HG02571 (cell line): ENCODE measurements around the gene GRN.
"Not testable (repeated sequence)": the region's sequence is repeated elsewhere in the genome, so short reads cannot be mapped to it uniquely, and the experiment has no call there.

Source experiments
- ATAC-seq: cut with Tn5 transposase; IDR thresholded peaks from one replicate; pipeline ENCODE4 v1.9.1; 2021; ENCODE audit warnings: mild to moderate bottlenecking, moderate library complexity; ENCODE audit not compliant: unreplicated experiment

The GRN gene

DNA sequence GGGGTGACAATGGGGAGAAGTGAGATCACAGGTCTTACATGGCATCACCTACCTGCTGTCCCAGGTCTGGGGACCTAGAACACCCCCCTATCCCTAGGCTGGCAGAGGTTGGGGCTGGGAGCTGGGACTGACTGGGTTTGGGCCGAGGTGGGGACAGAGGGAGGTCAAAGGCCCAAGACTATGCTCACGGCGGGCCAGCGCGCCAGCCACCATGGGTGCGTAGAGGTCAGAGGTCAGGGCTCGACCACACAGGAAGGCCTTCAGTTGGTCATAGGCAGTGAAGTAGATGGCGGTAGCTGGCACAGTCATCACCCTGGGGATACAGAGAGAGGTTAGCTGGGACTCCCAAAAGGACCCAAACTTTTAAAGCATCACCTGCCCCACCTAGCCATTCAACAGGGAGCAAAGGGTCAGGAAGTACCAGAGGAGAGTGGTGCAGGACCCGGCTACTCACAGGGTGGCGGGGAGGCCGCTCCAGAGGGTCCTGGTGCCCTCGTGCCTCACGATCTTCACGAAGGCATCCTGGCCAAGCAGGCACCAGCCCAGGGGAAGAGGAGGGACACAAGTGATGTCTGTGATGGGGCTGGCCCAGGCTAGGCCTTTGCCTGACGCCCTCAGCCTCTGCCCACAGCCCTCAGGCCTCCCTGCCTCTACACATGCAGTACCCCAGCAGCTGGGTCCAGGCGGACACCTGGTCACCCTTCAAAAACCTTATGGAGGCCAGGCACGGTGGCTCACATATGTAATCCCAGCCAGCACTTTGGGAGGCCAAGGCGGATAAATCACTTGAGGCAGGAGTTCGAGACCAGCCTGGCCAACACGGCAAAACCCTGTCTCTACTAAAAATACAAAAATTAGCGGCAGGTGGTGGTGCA is 23.6 kb upstream of the GRN start:
- ATAC-seq: no peak

DNA sequence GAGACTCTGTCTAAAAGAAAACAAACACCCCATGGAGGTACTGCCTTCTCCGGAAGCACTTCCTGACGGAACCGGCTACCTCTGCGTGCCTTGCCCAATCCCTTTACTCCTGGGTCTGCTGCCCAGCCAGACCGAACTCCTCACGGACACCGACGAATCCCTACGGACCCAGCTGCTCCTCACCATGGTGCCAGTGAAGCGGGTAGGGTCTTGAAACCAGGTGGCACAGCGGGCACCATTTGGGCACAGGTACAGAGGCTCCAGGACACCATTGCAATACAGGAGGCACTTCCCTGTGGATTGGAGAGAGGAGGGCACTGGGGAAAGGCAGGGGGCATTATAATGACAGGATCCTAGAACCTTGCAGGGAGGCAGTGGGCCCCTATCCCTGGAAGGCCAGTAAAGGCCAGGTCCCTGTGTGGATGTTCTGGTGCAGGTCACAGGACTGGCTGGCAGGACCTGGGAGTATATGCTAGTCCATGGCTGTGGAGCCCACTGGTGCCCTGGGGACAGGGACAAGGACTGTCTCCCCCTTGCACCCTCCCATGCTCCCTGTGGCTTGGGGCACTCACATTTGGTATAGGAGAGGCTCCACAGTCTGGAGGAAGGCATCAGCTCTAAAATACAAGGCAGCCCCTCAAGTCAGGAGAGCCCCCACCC is 22.7 kb upstream of the GRN start:
- no peak for ATAC-seq

DNA sequence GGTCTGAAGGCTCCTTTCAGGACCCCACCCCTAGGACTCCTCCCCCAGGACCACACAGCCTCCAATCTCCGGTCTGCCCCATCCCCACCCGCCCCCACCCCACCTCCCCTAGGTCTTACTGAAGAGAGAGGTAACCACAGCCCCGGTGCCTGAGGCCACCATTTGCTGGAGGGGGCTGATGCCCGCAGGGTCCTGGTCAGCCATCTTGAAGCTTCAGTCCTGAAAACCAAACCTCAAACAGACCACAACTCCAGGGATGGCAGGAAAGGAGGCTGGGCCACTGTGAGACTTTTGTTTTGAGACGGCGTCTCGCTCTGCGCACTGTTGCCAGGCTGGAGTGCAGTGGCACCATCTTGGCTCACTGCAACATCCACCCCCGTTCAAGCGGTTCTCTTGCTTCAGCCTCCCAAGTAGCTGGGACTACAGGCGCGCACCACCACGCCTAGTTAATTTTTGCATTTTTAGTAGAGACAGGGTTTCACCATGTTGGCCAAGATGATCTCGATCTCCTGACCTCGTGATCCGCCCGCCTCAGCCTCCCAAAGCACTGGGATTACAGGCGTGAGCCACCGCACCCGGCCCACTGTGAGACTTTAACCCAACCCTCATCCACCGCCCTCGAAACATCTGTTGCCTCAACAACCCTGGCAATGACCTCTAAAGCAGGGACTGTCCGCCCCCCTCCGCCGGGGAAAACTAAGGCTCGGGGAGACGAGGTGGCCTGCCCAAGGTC is 21.6 kb upstream of the GRN start:
- ATAC-seq: no peak

- ATAC-seq: peak; percentile 5
These were observed 21.0 kb upstream of the GRN start for GRCh38 chr17:44324092-44324570.

DNA sequence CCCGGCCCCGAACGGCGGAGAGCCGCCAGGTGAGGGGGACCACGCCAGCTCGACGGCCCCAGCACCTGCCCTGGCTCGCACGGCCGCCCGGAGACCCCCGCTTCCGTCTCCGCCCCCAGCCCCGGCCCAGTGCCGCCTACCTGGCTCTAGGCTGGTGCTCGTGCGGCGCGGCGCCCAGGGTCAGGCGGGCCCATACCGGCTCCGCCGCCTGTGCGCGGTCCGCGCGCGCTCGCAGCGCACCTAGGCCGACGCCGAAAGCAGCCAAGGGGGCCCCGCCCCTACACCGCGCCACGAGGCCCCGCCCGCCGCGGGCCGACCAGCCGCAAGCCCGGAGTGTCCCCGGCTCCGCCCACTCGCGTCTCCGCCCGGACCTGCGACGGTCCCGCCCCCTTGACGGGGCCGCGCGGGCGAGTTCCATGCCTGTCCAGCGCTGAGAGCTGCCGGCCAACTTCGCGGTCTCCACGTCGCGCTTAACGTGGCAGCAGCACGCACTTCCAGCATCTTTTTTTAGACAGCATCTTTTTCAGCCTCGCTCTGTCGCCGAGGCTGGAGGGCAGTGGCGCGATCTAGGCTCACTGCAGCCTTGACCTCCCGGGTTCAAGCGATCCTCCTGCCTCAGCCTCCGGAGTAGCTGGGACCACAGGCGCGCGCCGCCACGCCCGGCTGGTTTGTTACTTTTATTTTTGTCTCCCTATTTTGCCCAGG is 20.4 kb upstream of the GRN start, which contains the start of gene SLC25A39:
TSS of gene SLC25A39 (minus strand) at position 253 of the 705 bp plus-strand sequence. CDS start 1,261 bp downstream, outside the sequence.
- peak; percentile 61 for ATAC-seq

- peak; percentile 47 for ATAC-seq
These were observed 18.1 kb upstream of the GRN start for GRCh38 chr17:44326861-44327444.

GRCh38 chr17:44327715-44328449 is 17.2 kb upstream of the GRN start:
- ATAC-seq: no peak

DNA sequence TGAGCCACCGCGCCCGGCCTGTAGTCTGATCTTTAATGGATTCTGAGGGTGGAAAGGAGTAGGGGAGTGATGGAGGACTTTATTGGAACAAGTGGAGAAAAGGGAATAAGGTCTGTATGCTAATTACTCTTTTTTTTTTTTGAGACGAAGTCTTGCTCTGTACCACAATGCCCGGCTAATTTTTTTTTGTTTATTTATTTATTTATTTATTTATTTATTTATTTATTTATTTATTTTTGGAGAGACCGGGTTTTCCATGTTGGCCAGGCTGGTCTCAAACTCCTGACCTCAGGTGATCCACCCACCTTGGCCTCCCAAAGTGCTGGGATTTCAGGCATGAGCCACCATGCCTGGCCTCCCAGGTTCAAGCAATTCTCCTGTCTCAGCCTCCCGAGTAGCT is 15.6 kb upstream of the GRN start:
- ATAC-seq: not testable (repeated sequence)

GRCh38 chr17:44330263-44330662 is 14.8 kb upstream of the GRN start:
- not testable (repeated sequence) for ATAC-seq

- ATAC-seq: no peak
These were observed 13.8 kb upstream of the GRN start for GRCh38 chr17:44331249-44331760.

- no peak for ATAC-seq
These were observed 11.7 kb upstream of the GRN start for GRCh38 chr17:44333371-44333770.

DNA sequence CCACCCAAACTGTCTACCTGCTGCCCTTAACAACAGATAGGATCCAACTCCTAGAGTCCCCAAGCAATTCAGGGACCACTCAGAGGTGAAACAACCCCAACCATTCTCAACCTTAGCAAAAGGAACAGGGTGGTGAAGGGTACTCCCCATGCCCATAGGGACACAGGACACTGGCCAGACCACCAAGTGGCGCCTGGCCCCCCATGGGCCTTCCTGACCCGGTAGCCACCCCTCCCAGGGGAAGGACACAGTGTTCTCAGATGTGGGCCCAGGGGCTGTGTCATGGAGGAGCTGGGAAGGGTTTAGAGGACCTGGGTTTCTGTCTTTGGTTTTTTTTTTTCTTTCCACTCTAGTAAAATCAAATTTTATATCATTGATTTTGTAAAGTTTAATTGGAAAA is 10.8 kb upstream of the GRN start:
- ATAC-seq: no peak

DNA sequence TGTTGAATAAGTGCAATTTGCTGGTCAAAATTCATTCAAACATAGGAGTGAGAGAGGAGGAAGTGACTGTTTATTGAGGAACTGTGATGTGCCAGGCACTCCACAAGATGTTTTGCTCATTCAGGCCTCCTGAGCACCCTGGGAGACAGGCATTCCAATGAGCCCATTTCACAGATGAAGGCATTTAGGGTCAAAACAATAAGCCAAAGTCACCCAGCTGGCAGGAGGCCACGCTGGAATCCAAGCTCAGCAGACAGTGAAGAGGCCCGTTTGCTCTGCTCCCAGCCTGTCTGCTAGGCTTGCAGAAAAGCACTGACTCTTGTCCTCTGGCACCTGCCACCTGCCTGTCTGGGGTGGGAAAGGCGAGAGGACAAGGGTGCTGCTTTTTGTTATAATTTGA is 10.4 kb upstream of the GRN start:
- no peak for ATAC-seq

DNA sequence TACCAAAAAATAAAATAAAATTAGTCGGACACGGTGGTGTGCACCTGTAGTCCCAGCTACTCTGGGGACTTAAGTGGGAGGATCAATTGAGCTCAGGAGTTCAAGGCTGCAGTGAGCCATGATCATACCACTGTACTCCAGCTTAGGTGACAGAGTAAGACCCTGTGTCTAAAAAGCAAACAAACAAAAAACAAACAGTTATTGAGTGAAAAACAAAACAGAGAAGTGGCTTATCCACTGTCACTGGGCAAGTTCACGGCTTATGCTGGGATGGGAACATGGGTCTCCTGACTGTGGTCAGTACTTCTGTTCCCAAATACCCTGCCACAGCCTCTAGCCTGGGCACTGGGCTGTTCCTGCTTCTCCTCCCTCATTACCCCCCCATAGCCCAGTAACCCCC is 9.5 kb upstream of the GRN start:
- ATAC-seq: no peak

GRCh38 chr17:44335968-44336367 is 9.1 kb upstream of the GRN start:
- ATAC-seq: no peak

DNA sequence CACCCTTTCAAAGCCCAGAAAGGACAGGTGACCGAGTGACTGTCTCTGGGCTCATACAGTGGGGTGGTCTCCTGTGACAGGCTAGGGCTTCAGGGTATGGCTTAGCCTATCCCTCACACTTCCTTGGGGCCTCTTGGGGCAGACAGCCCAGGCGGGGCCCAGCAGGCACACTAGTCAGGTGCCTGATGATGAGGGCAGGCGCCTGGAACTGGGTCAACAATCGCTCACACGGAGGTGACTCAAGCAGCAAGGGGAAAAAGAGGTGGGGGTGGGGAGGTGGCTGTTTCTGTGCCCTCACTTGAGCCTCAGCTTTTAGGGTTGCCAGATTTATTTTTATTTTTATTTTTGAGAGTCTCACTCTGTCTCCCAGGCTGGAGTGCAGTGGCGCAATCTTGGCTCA is 6.4 kb upstream of the GRN start:
- ATAC-seq: no peak

DNA sequence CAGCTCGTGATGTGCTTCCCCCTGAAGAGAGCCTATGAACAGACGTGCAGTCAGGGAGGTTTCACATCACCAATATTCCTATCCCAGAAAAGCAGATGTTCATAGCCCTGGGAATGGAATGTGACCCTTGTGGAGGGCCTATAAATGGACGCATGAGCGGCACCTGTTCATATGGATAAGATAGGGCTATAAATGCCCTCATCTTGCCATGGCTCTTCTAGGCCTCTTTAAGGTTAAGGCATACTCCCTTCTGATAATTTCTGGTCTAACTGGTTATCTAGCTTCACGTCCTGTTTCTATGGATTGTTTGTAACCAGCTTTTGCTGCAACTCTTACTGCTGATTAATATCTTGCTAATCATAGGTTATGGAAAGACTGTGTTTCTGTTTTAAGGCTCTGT is 4.5 kb upstream of the GRN start:
- not testable (repeated sequence) for ATAC-seq

GRCh38 chr17:44343510-44344209 is 1.4 kb upstream of the GRN start:
- ATAC-seq: no peak

GRCh38 chr17:44345454-44346026 is 438 bp downstream of the GRN start:
- no peak for ATAC-seq
